ENCODE results near the gene YIPF2. TPM values are rescaled to one million over a fixed set of nuclear protein-coding genes. Genes with fewer than 3 reads are reported as not detected.

YIPF2 gene
- total and polyA plus RNA-seq, 8 donors: 31.9 to 77.6 (median 37.1) TPM

- H3K27me3 ChIP-seq: peaks cover 0 to 4% of the 10 kb centered on the region in 2 donors
- DNase-seq (no peak), ATAC-seq (no peak)
- H3K4me1 ChIP-seq: peaks cover 9 to 61% of the 10 kb centered on the region in 2 donors
- no peak overlapping the region for H3K4me3 ChIP-seq
- intact Hi-C loops (cut with DNase I): no loop called here
- H3K36me3 ChIP-seq: peaks cover 0 to 5% of the 10 kb centered on the region in 2 donors
- no peak for TF ChIP-seq CTCF (IDR thresholded peaks at IDR 0.05)
- no peaks in the 10 kb centered on the region for H3K9me3 ChIP-seq
- no peak overlapping the region for H3K27ac ChIP-seq
Measured at GRCh38 chr19:10874024-10874423, 54.4 kb downstream of the YIPF2 start.

- Histone ChIP-seq H3K27me3 (peaks cover 0 to 4% of the 10 kb centered on the region in 2 donors), H3K27ac (peak overlapping the region; percentile 65 to 66), H3K4me1 (peaks cover 7 to 51% of the 10 kb centered on the region in 2 donors), H3K36me3 (peaks cover 0 to 6% of the 10 kb centered on the region in 2 donors), H3K9me3 (no peaks in the 10 kb centered on the region), H3K4me3 (peak overlapping the region; percentile 49 to 63)
- DNase-seq (no peak), ATAC-seq (no peak)
- TF ChIP-seq CTCF (IDR thresholded peaks at IDR 0.05): no peak
- intact Hi-C loops (cut with DNase I): no loop called here
Measured at GRCh38 chr19:10872546-10873107, 55.8 kb downstream of the YIPF2 start.

Other genes with a start within 250 kb of the YIPF2 start
- gene QTRT1, start 227.2 kb downstream of the YIPF2 start, total RNA-seq: 10 to 100 TPM; 29.0 to 40.9 TPM
- 10 to 100 TPM; 38.8 to 56.2 (median 49.1) TPM for gene QTRT1, start 227.2 kb downstream of the YIPF2 start, polyA plus RNA-seq (ENCODE audit: insufficient read length in 6 of 6)
- 100 to 1,000 TPM; 195 to 268 TPM for gene DNM2, start 210.6 kb downstream of the YIPF2 start, total RNA-seq
- 100 to 1,000 TPM in 3 of 6 donors, 10 to 100 TPM in 3; 88.4 to 119 (median 99.2) TPM for gene DNM2, start 210.6 kb downstream of the YIPF2 start, polyA plus RNA-seq (ENCODE audit: insufficient read length in 6 of 6)
- 10 to 100 TPM; 25.4 to 27.0 TPM for gene TMED1, start 92.4 kb downstream of the YIPF2 start, total RNA-seq
- 10 to 100 TPM; 41.8 to 45.3 (median 43.5) TPM for gene TMED1, start 92.4 kb downstream of the YIPF2 start, polyA plus RNA-seq (ENCODE audit: insufficient read length in 6 of 6)
- gene C19orf38, start 80.2 kb downstream of the YIPF2 start, total RNA-seq: 10 to 100 TPM in 1 of 2 donors, 1 to 10 TPM in 1; 3.2 to 11.8 TPM
- gene C19orf38, start 80.2 kb downstream of the YIPF2 start, polyA plus RNA-seq (ENCODE audit: insufficient read length in 6 of 6): 1 to 10 TPM; 2.8 to 6.1 (median 4.1) TPM
- 10 to 100 TPM; 34.4 to 37.1 TPM for gene CARM1, start 57.1 kb downstream of the YIPF2 start, total RNA-seq
- 10 to 100 TPM; 37.9 to 54.1 (median 42.5) TPM for gene CARM1, start 57.1 kb downstream of the YIPF2 start, polyA plus RNA-seq (ENCODE audit: insufficient read length in 6 of 6)
- 10 to 100 TPM; 18.8 to 19.5 TPM for gene TIMM29, start 172 bp upstream of the YIPF2 start, total RNA-seq
- 10 to 100 TPM; 24.0 to 28.5 (median 26.0) TPM for gene TIMM29, start 172 bp upstream of the YIPF2 start, polyA plus RNA-seq (ENCODE audit: insufficient read length in 6 of 6)
- gene SMARCA4, start 32.4 kb upstream of the YIPF2 start, total RNA-seq: 100 to 1,000 TPM in 1 of 2 donors, 10 to 100 TPM in 1; 98.3 to 101 TPM
- 100 to 1,000 TPM; 144 to 168 (median 161) TPM for gene SMARCA4, start 32.4 kb upstream of the YIPF2 start, polyA plus RNA-seq (ENCODE audit: insufficient read length in 6 of 6)
- gene LDLR, start 160.8 kb upstream of the YIPF2 start, total RNA-seq: 100 to 1,000 TPM; 212 to 310 TPM
- gene LDLR, start 160.8 kb upstream of the YIPF2 start, polyA plus RNA-seq (ENCODE audit: insufficient read length in 6 of 6): 10 to 100 TPM; 10.4 to 43.8 (median 28.7) TPM
- gene SPC24, start 227.1 kb upstream of the YIPF2 start, total RNA-seq: 10 to 100 TPM in 1 of 2 donors, 1 to 10 TPM in 1; 5.4 to 12.1 TPM
- 10 to 100 TPM; 14.5 to 40.2 (median 24.6) TPM for gene SPC24, start 227.1 kb upstream of the YIPF2 start, polyA plus RNA-seq (ENCODE audit: insufficient read length in 6 of 6)